Measurements from ENCODE around the gene XPC. TPM values are rescaled to one million over a fixed set of nuclear protein-coding genes. Genes with fewer than 3 reads are reported as not detected.

The XPC gene
- total and polyA plus RNA-seq, 5 donors: 8.8 to 16.1 (median 13.3) TPM

DNA sequence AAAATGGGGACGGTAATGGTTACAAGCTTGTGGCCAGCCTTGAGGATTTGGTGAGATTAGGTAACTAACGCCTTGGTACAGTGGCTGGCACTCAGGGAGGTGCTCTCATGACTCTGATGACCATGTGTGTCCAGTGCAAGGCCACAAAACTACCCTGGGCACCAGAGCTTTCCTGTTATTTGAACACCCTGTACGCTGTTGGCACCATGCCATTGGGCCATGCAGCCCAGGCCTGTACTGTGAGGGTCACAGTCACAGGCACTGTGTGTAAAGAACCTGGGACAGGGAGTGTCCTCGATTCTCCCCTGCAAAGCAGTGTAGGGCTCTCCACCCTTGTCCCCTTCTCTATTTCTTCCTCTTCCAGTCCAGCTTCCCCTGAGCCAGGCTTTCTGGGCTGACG lies 47.3 kb downstream of the XPC start:
- Histone ChIP-seq H3K9me3 (ENCODE audit: control insufficient read depth, low read length) (no peaks in the 10 kb centered on the region), H3K27ac (ENCODE audit: low read length) (no peak overlapping the region), H3K27me3 (ENCODE audit: control insufficient read depth, insufficient read depth) (no peaks in the 10 kb centered on the region), H3K4me1 (ENCODE audit: control insufficient read depth, insufficient read depth, low read length) (peaks cover 16% of the 10 kb centered on the region), H3K4me3 (ENCODE audit: low read length) (no peak overlapping the region)
- DNase-seq (peak in 1 of 3 donors; percentile 35), ATAC-seq (no peak)
- WGBS: 76% methylated on average over 5 of the region's 5 CpGs
- intact Hi-C loops (cut with DNase I): no loop called here

GRCh38 chr3:14130707-14131106 lies 47.7 kb downstream of the XPC start:
- Histone ChIP-seq H3K27ac (ENCODE audit: low read length) (no peak overlapping the region), H3K27me3 (ENCODE audit: control insufficient read depth, insufficient read depth) (no peaks in the 10 kb centered on the region), H3K4me1 (ENCODE audit: control insufficient read depth, insufficient read depth, low read length) (peaks cover 17% of the 10 kb centered on the region), H3K9me3 (ENCODE audit: control insufficient read depth, low read length) (no peaks in the 10 kb centered on the region), H3K4me3 (ENCODE audit: low read length) (no peak overlapping the region)
- 98% methylated on average over 12 of the region's 12 CpGs for WGBS
- ATAC-seq (no peak), DNase-seq (peak in 1 of 3 donors; percentile 41)
- intact Hi-C loops (cut with DNase I): no loop called here

GRCh38 chr3:14130230-14130629 lies 48.2 kb downstream of the XPC start:
- 96% methylated on average over 4 of the region's 4 CpGs for WGBS
- ATAC-seq: no peak

DNA sequence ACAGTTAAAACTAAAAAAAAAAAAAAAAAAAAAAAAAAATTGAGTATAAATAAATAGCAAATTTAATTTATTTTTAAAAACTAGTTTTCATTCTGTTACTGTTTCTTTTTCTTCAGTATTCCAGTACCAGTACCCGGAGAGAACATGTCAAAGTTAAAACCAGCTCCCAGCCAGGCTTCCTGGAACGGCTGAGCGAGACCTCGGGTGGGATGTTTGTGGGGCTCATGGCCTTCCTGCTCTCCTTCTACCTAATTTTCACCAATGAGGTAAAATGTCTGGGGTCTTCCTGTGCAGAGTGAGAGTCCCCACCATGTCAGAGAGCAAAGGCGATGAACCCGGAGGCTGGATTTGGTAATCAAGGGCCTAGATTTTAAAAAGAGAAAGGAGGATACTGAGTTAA lies 49.1 kb downstream of the XPC start:
- Histone ChIP-seq H3K4me1 (ENCODE audit: control insufficient read depth, insufficient read depth, low read length) (peaks cover 17% of the 10 kb centered on the region), H3K27ac (ENCODE audit: low read length) (no peak overlapping the region), H3K9me3 (ENCODE audit: control insufficient read depth, low read length) (no peaks in the 10 kb centered on the region), H3K27me3 (ENCODE audit: control insufficient read depth, insufficient read depth) (no peaks in the 10 kb centered on the region), H3K4me3 (ENCODE audit: low read length) (no peak overlapping the region)
- 96% methylated on average over 6 of the region's 6 CpGs for WGBS
- ATAC-seq (no peak), DNase-seq (no peak)
- intact Hi-C loops (cut with DNase I): loop anchor here in 2 of 4 donors (5.0 to 10.0 kb wide), 2 partner anchors 48 to 234 kb away; partner anchors contain the start of genes LSM3 (in 1 of the 2) and XPC (in 1 of the 2)

More at GRCh38 chr3:14130230-14130629, 48.2 kb downstream of the XPC start:
- H3K4me1 ChIP-seq (ENCODE audit: control insufficient read depth, insufficient read depth, low read length): peaks cover 17% of the 10 kb centered on the region
- intact Hi-C loops (cut with DNase I): no loop called here
- H3K27ac ChIP-seq (ENCODE audit: low read length): no peak overlapping the region
- H3K27me3 ChIP-seq (ENCODE audit: control insufficient read depth, insufficient read depth): no peaks in the 10 kb centered on the region
- H3K4me3 ChIP-seq (ENCODE audit: low read length): no peak overlapping the region
- no peak for DNase-seq
- no peaks in the 10 kb centered on the region for H3K9me3 ChIP-seq (ENCODE audit: control insufficient read depth, low read length)

DNA sequence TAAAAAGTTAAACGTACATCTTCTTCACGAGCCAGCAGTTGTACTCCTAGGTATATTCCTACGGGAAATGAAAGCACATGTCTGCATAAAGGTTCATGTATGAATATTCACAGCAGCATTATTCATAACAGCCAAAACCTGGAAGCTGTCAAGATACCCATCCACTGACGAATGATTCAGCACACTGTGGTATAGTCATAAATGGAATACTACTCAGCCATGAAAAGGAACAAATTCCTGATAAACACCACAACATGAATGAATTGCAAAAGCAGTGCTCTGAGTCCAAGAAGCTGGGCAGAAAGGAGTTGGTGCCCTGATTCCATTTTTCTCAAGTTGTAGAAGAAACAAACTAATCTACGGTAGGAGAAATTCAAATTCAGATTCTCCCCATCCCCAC lies 49.7 kb downstream of the XPC start:
- Histone ChIP-seq H3K27ac (ENCODE audit: low read length) (no peak overlapping the region), H3K9me3 (ENCODE audit: control insufficient read depth, low read length) (no peaks in the 10 kb centered on the region), H3K4me1 (ENCODE audit: control insufficient read depth, insufficient read depth, low read length) (peaks cover 17% of the 10 kb centered on the region), H3K4me3 (ENCODE audit: low read length) (no peak overlapping the region), H3K27me3 (ENCODE audit: control insufficient read depth, insufficient read depth) (no peaks in the 10 kb centered on the region)
- no peak for ATAC-seq
- 98% methylated on average over 5 of the region's 5 CpGs for WGBS
- no peak for DNase-seq
- intact Hi-C loops (cut with DNase I): loop anchor here in 2 of 4 donors (5.0 to 10.0 kb wide), 2 partner anchors 49 to 234 kb away; partner anchors contain the start of genes LSM3 (in 1 of the 2) and XPC (in 1 of the 2)

GRCh38 chr3:14127516-14128161 lies 50.8 kb downstream of the XPC start:
- Histone ChIP-seq H3K9me3 (ENCODE audit: control insufficient read depth, low read length) (no peaks in the 10 kb centered on the region), H3K4me3 (ENCODE audit: low read length) (no peak overlapping the region), H3K4me1 (ENCODE audit: control insufficient read depth, insufficient read depth, low read length) (peaks cover 19% of the 10 kb centered on the region), H3K27me3 (ENCODE audit: control insufficient read depth, insufficient read depth) (no peaks in the 10 kb centered on the region), H3K27ac (ENCODE audit: low read length) (peak overlapping the region; percentile 49)
- no peak for ATAC-seq
- intact Hi-C loops (cut with DNase I): loop anchor here in 2 of 4 donors (5.0 to 10.0 kb wide), 2 partner anchors 50 to 233 kb away; partner anchors contain the start of genes LSM3 (in 1 of the 2) and XPC (in 1 of the 2)
- WGBS: 90% methylated on average over 12 of the region's 12 CpGs
- DNase-seq: no peak

DNA sequence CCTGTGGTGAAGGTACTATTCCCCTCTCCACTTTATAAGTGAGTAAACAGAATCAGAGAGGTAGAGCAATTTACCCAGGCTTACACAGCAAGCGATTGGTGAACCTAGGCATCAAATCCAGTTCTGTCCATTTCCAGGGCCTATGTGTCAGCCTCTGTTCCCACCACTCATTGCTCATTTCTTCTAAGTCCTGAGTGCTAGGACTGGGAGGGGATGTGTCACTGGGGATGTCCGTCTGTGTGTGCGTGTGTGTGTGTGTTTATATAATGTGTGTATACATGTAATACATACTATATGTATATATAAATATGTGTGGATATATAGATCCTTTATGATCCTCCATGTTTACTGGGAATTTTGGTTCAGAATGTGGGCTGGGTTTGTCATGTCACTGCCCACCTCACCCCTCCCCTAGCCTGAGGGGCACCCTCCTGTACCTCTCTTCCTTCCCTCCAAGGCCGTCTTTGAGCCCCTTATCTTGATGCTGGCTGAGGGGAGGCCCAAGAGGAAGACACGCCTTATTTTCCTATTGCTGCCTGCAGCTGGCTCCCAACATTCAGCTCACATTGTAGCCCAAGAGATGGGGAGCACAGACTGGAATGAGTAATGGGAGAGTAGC lies 51.4 kb downstream of the XPC start:
- H3K27ac ChIP-seq (ENCODE audit: low read length): peak overlapping the region; percentile 99
- peaks cover 19% of the 10 kb centered on the region for H3K4me1 ChIP-seq (ENCODE audit: control insufficient read depth, insufficient read depth, low read length)
- H3K27me3 ChIP-seq (ENCODE audit: control insufficient read depth, insufficient read depth): no peaks in the 10 kb centered on the region
- ATAC-seq (no peak), DNase-seq (no peak)
- no peaks in the 10 kb centered on the region for H3K9me3 ChIP-seq (ENCODE audit: control insufficient read depth, low read length)
- 70% methylated on average over 5 of the region's 5 CpGs for WGBS
- intact Hi-C loops (cut with DNase I): loop anchor here in 2 of 4 donors (5.0 to 10.0 kb wide), 2 partner anchors 50 to 232 kb away; partner anchors contain the start of genes LSM3 (in 1 of the 2) and XPC (in 1 of the 2)
- no peak overlapping the region for H3K4me3 ChIP-seq (ENCODE audit: low read length)

DNA sequence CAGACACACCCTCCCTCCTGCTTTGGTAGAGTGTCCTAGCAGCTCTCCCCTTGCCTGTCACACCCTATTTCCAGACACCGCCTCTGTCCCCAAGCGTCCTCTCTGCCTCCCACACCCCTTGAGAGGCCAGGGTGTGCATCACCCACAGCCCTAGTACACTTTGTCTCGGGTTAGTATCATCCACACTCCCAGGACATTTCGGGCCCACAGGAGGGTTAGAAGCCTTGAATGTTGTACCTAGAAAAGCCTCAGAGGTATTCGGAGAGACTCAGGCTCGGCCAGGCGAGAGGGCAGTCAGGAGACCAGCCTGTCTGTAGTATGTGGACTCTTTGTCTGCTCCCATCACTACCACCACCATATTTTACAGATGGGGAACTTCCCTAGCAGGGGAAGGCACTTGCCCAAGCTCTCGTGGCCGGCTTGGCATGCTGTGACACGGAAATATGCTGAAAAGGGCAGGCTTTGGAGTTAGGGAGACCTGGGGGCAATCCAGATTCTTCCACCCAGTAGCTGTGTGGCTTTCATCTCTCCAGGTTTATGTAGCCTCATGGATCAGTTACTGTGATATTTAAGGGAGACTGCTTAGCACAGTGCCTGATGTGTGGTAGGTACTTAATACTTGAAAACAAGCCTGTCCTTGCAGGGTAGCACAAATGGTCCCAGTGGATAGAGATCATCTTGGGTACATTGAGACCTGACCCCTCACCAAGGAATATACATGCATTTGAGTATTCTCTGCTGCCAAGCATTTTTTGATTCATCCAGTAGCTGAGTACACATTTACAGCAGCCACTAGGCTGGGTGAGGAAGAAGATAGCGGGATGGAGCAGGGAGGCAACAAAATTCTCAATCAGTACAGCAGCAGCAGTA lies 52.1 kb downstream of the XPC start:
- no peaks in the 10 kb centered on the region for H3K9me3 ChIP-seq (ENCODE audit: control insufficient read depth, low read length)
- WGBS: 49% methylated on average over 11 of the region's 11 CpGs
- intact Hi-C loops (cut with DNase I): loop anchor here in 2 of 4 donors (5.0 to 10.0 kb wide), 2 partner anchors 51 to 231 kb away; partner anchors contain the start of genes LSM3 (in 1 of the 2) and XPC (in 1 of the 2)
- peaks cover 19% of the 10 kb centered on the region for H3K4me1 ChIP-seq (ENCODE audit: control insufficient read depth, insufficient read depth, low read length)
- H3K4me3 ChIP-seq (ENCODE audit: low read length): peak overlapping the region; percentile 72
- H3K27ac ChIP-seq (ENCODE audit: low read length): peak overlapping the region; percentile 99
- peak in 1 of 3 donors; percentile 79 for DNase-seq
- H3K27me3 ChIP-seq (ENCODE audit: control insufficient read depth, insufficient read depth): no peaks in the 10 kb centered on the region
- no peak for ATAC-seq

DNA sequence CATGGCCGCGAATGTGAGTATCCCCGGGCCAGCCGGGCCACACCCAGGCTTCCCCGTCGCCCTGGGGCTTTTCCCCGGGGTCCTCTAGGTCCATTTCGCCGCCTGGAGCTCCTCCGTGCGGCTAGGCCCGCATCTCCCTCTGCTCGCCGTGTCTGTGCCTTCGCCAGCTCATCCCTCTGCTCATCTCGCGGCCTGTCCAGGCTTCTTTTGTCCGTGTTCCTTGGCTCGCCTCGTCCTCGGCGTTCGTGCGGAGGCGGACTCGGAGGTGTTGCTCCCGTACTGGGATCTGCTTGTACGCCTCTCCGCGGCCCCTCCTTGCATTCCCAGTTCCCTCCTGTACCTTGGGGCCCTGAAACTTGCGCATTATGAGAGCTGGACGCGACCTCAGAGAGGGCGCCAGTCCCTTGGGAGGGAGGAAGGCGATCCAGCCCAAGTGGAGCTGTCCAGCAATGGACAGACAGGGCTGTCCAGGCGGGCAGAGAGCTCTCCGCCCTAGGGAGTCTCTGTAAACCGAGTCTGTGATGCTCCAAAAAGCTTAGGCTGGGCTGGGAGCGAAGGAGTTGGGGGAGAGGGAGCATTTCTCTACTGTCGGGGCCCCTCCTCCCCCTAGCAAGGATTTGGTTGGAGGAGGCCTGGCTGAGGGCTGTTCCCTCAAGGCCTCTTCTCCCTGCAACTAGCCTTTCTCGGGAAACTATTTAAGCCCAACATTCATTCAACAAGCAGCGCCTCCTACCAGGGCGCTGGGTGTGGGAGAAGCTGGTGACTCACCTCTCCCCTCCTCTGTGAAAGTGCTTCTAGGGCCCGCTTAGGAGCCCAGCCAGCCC lies 53.0 kb downstream of the XPC start:
- H3K27ac ChIP-seq (ENCODE audit: low read length): peak overlapping the region; percentile 99
- under 1% methylated on average over 44 of the region's 44 CpGs for WGBS
- peak; percentile 56 to 86 for ATAC-seq
- no peaks in the 10 kb centered on the region for H3K9me3 ChIP-seq (ENCODE audit: control insufficient read depth, low read length)
- intact Hi-C loops (cut with DNase I): loop anchor here in 2 of 4 donors (2.0 to 10.0 kb wide), 3 partner anchors 52 to 231 kb away; partner anchors contain the start of genes LSM3 (in 2 of the 2) and XPC (in 2 of the 2)
- peaks cover 19% of the 10 kb centered on the region for H3K4me1 ChIP-seq (ENCODE audit: control insufficient read depth, insufficient read depth, low read length)
- DNase-seq: peak; percentile 78 to 86 (median 84)
- no peaks in the 10 kb centered on the region for H3K27me3 ChIP-seq (ENCODE audit: control insufficient read depth, insufficient read depth)
- peak overlapping the region; percentile 72 for H3K4me3 ChIP-seq (ENCODE audit: low read length)

All from right cardiac atrium (tissue), 5 donors.